ENCODE data around the gene DOCK1.

GRCh38 chr10:127145173-127145572 lies 239.9 kb downstream of the DOCK1 start:
- TF ChIP-seq EZH2 (IDR thresholded peaks at IDR 0.05; ENCODE audit: insufficient read depth, poor library complexity, severe bottlenecking) (no peak), EZH2phosphoT487 (IDR thresholded peaks at IDR 0.05; ENCODE audit: insufficient read depth, low read depth) (no peak)
